ENCODE results near the gene HECA. TPM values are rescaled to one million over a fixed set of nuclear protein-coding genes. Genes with fewer than 3 reads are reported as not detected.

HECA gene
- total RNA-seq, 4 donors from 2014 or later = 23.6 to 42.0 (median 33.0) TPM

GRCh38 chr6:139150920-139151319 is 16.0 kb downstream of the HECA start:
- intact Hi-C loops (cut with DNase I) = no loop called here
- no peak overlapping the region for H3K27ac ChIP-seq
- whole genome bisulfite sequencing, 2 donors = 95 to 96% methylated on average over 3 of the region's 3 CpGs
- H3K4me3 ChIP-seq (replicated peaks in 1 of 3) = no peak overlapping the region
- DNase-seq = no peak
- no peaks in the 10 kb centered on the region for H3K9me3 ChIP-seq
- no peaks in the 10 kb centered on the region for H3K27me3 ChIP-seq
- no peaks in the 10 kb centered on the region for H3K36me3 ChIP-seq
- peaks cover 27 to 50% of the 10 kb centered on the region in 2 donors for H3K4me1 ChIP-seq
- no peak for TF ChIP-seq CTCF (IDR thresholded peaks at IDR 0.05)
- no peak for TF ChIP-seq POLR2A (IDR thresholded peaks at IDR 0.05)

GRCh38 chr6:139151425-139152087 is 16.7 kb downstream of the HECA start:
- H3K27me3 ChIP-seq = no peaks in the 10 kb centered on the region
- H3K27ac ChIP-seq = no peak overlapping the region
- WGBS, 2 donors = 81 to 84% methylated on average over 6 of the region's 6 CpGs
- intact Hi-C loops (cut with DNase I) = no loop called here
- no peak overlapping the region for H3K4me3 ChIP-seq (replicated peaks in 1 of 3)
- no peaks in the 10 kb centered on the region for H3K9me3 ChIP-seq
- TF ChIP-seq CTCF (IDR thresholded peaks at IDR 0.05) = no peak
- TF ChIP-seq POLR2A (IDR thresholded peaks at IDR 0.05) = no peak
- no peak for DNase-seq
- H3K4me1 ChIP-seq = peaks cover 27 to 50% of the 10 kb centered on the region in 2 donors
- H3K36me3 ChIP-seq = no peaks in the 10 kb centered on the region

- DNase-seq = no peak
- Histone ChIP-seq H3K9me3 (no peaks in the 10 kb centered on the region), H3K4me3 (replicated peaks in 1 of 3) (no peak overlapping the region), H3K27ac (no peak overlapping the region), H3K27me3 (no peaks in the 10 kb centered on the region), H3K36me3 (no peaks in the 10 kb centered on the region), H3K4me1 (peaks cover 27 to 49% of the 10 kb centered on the region in 2 donors)
- TF ChIP-seq CTCF (IDR thresholded peaks at IDR 0.05) (no peak), POLR2A (IDR thresholded peaks at IDR 0.05) (no peak)
- intact Hi-C loops (cut with DNase I) = no loop called here
- WGBS, 2 donors = 65 to 73% methylated on average over 5 of the region's 5 CpGs
Observed at GRCh38 chr6:139152088-139152891, 17.4 kb downstream of the HECA start.

- H3K4me3 ChIP-seq (replicated peaks in 1 of 3) = no peak overlapping the region
- H3K27me3 ChIP-seq = no peaks in the 10 kb centered on the region
- TF ChIP-seq POLR2A (IDR thresholded peaks at IDR 0.05) = no peak
- TF ChIP-seq CTCF (IDR thresholded peaks at IDR 0.05) = no peak
- DNase-seq = no peak
- H3K36me3 ChIP-seq = no peaks in the 10 kb centered on the region
- WGBS, 2 donors = 83 to 94% methylated on average over 1 of the region's 1 CpG
- intact Hi-C loops (cut with DNase I) = no loop called here
- no peaks in the 10 kb centered on the region for H3K9me3 ChIP-seq
- no peak overlapping the region for H3K27ac ChIP-seq
- peaks cover 27 to 43% of the 10 kb centered on the region in 2 donors for H3K4me1 ChIP-seq
Observed at GRCh38 chr6:139152892-139153271, 18.0 kb downstream of the HECA start.

- no peak for DNase-seq
- H3K4me1 ChIP-seq = peaks cover 20 to 37% of the 10 kb centered on the region in 2 donors
- H3K27ac ChIP-seq = no peak overlapping the region
- H3K4me3 ChIP-seq (replicated peaks in 1 of 3) = no peak overlapping the region
- H3K36me3 ChIP-seq = no peaks in the 10 kb centered on the region
- no peaks in the 10 kb centered on the region for H3K27me3 ChIP-seq
- intact Hi-C loops (cut with DNase I) = no loop called here
- H3K9me3 ChIP-seq = no peaks in the 10 kb centered on the region
- TF ChIP-seq CTCF (IDR thresholded peaks at IDR 0.05) (no peak), POLR2A (IDR thresholded peaks at IDR 0.05) (no peak)
Observed at GRCh38 chr6:139153855-139154254, 19.0 kb downstream of the HECA start.

Measured in thyroid gland (tissue), 4 donors.